ENCODE data around the gene MEF2C.

The MEF2C gene

GRCh38 chr5:88826646-88827585 is 56.1 kb downstream of the MEF2C start:
- DNase-seq = peak; percentile 86 to 88

- peak; percentile 6 to 7 for DNase-seq
Measured at GRCh38 chr5:88825584-88826315, 57.2 kb downstream of the MEF2C start.

DNA sequence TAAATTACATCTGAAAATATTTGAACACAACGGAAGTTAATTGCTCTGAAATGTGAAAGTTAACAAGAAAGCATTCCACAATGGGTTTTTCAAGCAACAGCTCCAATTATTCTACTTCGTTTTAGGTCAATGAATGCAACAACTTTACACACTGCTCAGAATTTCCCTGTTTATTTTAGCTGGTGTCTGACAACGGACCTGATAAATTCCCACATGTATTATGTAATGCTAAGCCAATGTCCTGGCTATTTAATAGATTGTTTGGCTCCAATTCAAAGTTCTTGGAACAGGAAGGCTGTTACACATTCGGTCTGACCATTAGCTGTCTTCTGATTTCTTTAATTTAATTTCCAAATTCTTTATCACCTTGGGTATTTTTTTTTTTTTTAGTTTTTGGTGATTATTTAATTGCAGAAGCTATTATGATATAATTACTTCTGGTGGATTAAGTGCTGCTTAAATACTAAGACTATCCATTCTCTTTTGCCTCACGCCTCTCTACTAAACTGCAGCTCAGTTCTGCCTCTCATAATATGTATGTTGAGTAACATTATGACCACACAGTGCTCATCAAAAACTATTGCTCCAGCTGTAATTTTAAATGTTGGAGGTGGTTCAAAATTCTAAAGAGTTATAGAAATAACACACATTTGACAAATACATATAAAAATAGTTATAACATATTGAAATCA is 57.9 kb downstream of the MEF2C start:
- peak; percentile 58 to 60 for DNase-seq

DNA sequence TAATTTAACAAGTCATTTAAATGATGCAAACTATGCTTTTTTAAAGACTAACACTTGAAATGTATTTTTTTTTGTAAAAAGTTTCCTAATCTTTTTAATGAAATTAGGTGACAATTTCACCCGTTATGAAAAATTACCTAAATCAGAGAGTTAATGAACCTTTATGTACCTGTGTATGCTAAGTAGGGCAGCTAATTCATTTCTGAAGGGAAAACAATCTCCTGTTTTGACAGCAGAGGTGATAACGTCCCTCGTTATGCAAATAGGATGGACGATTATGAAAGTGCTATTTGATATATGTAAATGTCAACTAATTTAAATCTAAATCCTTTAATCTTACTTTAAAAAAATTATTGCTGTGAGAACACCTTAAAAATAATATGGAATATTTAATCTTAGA is 58.8 kb downstream of the MEF2C start:
- DNase-seq = no peak

DNA sequence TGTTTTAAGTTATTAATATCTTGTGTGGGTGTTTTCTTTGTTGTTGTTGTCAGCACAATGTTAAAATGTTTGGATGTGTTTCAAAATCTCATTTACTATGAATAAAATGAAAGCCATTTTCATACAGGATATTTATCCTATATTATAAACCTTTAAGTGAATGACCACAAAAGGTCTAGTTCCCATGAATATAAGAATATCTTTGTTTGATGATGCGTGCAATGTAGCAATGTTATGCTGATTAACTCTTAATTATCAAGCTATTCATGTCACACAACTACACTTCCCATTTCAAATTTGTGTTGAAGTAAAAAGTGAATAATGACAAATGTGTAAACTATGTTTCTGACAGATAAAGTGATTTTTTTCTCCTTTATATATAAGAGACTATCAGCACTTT is 59.8 kb downstream of the MEF2C start:
- DNase-seq = no peak

DNA sequence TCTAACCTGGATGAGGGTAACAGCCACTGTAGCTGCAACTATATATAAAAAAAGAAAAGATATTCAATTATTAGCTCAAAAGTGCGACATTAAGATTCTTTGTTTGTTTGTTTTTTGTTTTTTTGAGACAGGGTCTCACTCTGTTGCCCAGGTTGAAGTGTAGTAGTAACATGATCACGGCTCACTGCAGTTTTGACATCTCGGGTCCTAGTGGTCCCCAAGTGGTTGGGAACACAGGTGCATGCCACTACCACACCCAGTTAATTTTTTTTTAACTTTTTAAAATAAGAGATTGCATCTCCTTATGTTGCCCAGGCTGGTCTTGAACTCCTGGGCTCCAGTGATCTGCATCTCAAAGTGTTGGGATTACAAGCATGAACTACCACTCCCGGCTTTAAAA is 61.8 kb downstream of the MEF2C start:
- no peak for DNase-seq

- DNase-seq = no peak
Measured at GRCh38 chr5:88820581-88820980, 62.4 kb downstream of the MEF2C start.

DNA sequence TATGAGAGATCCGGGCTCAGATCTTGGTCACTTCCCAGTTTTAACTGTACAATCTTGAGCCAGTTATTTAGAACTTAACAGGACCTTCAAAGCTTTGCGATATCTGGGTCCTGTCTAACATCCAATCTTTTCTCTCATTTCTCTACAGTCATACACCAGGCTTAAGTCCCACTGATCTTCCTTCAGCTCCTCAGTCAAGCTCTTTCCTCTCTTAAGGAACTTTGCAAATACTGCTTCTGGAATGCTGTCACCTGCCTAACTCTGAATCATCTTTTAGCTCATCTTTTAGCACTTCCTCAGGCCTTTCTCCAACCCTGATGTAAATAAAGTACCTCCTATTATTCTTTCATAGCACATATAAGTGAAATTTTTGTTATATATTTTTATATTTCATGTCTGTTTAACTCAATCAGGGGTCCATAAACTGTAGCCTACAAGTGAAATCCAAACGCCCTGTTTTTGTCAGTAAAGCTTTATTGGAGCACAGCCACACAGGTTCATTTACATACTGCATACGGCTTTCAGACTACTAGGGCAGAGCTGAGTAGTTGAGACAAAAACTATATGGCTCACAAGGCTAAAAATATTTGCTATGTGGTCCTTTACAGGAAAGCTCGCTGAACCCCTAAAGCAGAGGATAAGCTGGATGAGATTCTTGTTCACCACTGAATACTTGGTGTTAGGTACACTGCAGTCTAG is 63.5 kb downstream of the MEF2C start:
- no peak for DNase-seq

GRCh38 chr5:88818296-88818695 is 64.7 kb downstream of the MEF2C start:
- no peak for DNase-seq

DNA sequence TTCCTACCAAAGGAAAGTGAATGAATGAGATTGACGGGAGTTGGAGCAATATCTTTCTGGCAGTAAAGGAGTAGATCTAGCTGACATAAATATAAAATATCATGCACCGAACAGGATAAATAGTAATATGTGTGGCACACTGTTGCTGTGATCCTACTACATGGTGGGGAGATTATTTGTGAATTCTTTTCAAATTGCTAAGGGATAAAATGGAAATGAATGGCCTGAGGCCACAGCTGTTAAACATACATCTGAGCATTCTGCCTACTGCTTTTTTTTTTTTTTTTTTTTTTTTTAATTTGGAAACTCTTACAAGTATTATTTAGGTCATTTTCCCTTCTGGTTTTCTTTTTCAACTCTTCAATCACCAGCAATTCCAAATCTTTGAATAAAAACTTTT is 66.8 kb downstream of the MEF2C start:
- DNase-seq = no peak

DNA sequence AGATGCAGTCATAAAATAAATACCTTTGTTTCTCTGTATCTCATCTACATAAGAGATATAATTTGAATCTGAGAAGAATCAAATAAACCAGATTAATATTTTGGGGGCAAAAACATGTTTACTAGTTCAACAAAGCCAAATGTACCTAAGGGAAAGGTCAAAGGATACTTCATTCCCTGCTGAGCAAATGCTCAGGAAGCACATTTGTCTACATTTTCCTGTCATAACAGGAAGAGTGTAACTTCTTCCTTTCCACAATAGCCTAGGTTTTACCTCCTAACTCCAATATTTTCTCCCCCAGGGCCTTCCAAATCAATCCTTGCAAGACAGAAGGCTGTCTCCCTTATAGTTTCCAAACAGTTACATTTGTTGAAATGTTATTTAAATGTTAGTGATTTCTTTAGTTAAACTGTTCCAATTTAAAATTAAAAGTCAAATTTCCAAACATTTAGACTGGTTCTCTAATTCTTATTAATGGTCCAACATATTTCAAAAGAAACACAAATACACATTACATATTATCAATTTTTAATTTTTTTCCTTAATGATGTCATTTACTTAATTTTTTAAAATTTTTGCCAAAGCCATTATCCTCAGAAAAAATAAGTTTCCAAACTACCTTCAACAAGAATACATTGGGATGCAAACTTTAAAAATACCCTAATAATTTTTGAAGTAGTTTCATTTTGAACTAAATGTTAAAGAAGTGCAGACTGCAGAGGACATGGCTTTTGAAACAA is 67.8 kb downstream of the MEF2C start:
- no peak for DNase-seq

GRCh38 chr5:88813805-88814575 is 69.0 kb downstream of the MEF2C start:
- DNase-seq = no peak

DNA sequence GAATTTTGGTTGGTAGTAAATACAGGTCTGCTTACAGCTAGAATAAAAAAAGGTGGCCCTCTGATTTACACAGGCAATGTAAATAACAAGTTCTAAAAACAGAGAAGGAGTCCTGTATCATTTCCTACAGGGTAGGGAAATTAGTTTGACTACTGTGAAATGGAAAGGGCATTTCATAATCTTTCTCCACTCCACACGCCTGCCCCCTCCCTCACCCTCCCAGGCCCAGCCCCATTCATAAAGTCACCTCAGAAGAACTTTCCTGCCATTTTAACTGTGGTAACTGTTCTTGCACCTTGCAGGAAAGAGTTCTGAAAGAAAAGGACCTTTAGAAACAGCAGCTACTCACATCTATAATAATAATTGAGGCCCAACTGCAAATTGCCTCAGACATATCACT is 69.7 kb downstream of the MEF2C start:
- DNase-seq = peak; percentile 45 to 61

DNA sequence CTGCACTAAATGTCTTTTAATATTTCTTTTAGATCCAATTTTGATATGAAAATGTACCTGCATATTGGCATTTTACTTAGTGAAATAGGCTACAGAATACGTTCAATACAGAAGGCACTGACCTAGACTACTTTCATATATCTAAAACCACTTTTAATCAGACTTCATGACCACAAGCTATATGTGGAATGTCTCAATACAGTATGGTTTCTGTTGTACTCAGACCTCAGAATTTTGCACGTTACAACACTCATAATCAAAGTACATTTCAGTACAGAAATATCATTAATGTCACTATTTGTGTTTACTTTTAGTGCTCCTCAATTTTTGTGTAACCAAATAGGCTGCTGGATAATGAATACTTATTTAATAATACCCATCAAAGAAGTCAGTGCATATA is 74.8 kb downstream of the MEF2C start:
- no peak for DNase-seq

- DNase-seq = no peak
Measured at GRCh38 chr5:88807327-88807726, 75.7 kb downstream of the MEF2C start.

DNA sequence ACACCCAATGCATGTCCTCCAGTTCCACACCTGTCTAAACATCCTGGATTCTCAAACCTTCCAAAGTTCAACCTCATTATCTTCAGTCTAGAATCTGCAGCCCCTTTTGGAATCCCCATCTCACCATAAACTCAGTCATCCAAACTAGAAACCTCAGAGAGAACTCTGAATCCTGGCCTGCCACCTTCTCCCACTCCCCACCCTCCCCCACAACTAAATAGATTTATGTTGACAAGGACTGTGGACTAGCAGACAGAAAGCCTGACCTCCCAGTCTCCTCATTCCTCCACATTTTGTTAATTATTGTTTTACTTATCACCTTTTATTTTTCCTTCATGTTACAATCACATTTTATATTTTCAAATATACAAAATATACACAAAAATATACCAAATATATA is 76.6 kb downstream of the MEF2C start:
- no peak for DNase-seq

DNA sequence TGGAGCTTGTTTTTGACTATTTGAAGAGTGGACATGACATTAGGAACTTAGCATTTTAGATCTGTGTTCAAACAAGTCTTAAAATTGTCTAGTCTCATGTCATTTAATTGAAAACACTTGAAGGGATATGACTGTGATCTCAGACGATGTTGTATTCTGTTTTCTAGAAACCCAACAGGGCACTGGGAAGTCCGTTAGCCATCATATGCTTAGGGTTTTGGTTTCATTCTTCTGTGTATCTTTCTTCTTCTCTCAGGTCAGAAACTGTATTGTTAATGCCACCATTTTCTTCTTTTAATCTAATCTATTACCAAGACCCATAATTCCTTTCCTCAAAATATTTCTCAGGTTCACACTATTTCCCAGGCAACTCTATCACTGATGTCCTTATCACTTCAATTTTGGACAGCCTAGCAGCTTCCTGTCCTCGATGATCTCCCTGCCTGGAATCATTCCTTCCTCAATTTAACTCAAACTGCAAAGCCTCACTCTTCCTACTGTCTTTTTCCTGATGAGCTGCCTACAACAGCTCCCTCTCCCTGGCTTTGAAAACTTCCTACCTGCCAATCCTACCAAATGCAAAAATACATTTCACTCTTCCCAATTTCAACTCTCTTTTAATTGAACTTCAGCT is 77.7 kb downstream of the MEF2C start:
- no peak for DNase-seq

- DNase-seq = no peak
Measured at GRCh38 chr5:88804444-88804843, 78.5 kb downstream of the MEF2C start.

GRCh38 chr5:88803309-88803708 is 79.7 kb downstream of the MEF2C start:
- DNase-seq = no peak

- DNase-seq = no peak
Measured at GRCh38 chr5:88799938-88800535, 82.9 kb downstream of the MEF2C start.

Measured in AML-193 (cell line).